Gastroesophageal sphincter (tissue), 3 donors: ENCODE data around the gene GPBAR1.

ENCODE experiments used
- CTCF ChIP-seq, 4 experiments: fragments of 200-600 bp in 2 of 4; fragments of 450-650 bp in 2 of 4; sonication (generic) in 1 of 4; IDR thresholded peaks; one replicate each; pipeline ENCODE4 v1.5.1; 2017 to 2019; ENCODE audit warnings: antibody characterized with exemption in 4 of 4, mild to moderate bottlenecking in 2 of 4, moderate library complexity in 2 of 4
- EP300 ChIP-seq: sonication (generic); formaldehyde crosslinking; IDR thresholded peaks from one replicate; pipeline ENCODE4 v1.6.1; 2017; ENCODE audit warnings: antibody characterized with exemption, mild to moderate bottlenecking
- POLR2A ChIP-seq, 2 donors: fragments of 450-650 bp; IDR thresholded peaks; one replicate each; pipeline ENCODE4 v1.6.1; 2017; ENCODE audit warnings: antibody characterized with exemption in 2 of 2, mild to moderate bottlenecking in 2 of 2, moderate library complexity in 1 of 2
- POLR2AphosphoS5 ChIP-seq: sonication (generic); formaldehyde crosslinking; IDR thresholded peaks from one replicate; pipeline ENCODE4 v1.6.1; 2017; ENCODE audit warnings: antibody characterized with exemption

- no peak for TF ChIP-seq CTCF (IDR thresholded peaks at IDR 0.05)
- no peak for TF ChIP-seq EP300
- TF ChIP-seq POLR2AphosphoS5, result no peak
- no peak for TF ChIP-seq POLR2A (IDR thresholded peaks at IDR 0.05)
Observed at GRCh38 chr2:218226903-218227302, 33.9 kb upstream of the GPBAR1 start.
